ENCODE measurements around the gene ITIH1. TPM values are rescaled to one million over a fixed set of nuclear protein-coding genes. Genes with fewer than 3 reads are reported as not detected.

The ITIH1 gene
- total RNA-seq, 1 experiment from 2014 or later = 0.26 TPM

- POLR2A ChIA-PET = interaction anchor here (0.6 kb wide), 1 partner anchor 164 kb away, joined by 3 read pairs; no protein-coding TSS in a partner anchor
- no peak for DNase-seq (ENCODE audit: low spot score)
- CTCF ChIA-PET = interaction anchor here (1.3 to 1.5 kb wide), 4 partner anchors 10 to 24 kb away, joined by 3 to 6 read pairs (median 5); no protein-coding TSS in a partner anchor
- Mint-ChIP-seq H3K27me3 (ENCODE audit: low read depth) (no peaks in the 10 kb centered on the region), H3K27ac (no peak overlapping the region), H3K4me3 (no peak overlapping the region), H3K36me3 (no peaks in the 10 kb centered on the region), H3K9me3 (no peaks in the 10 kb centered on the region), H3K4me1 (peaks cover 12% of the 10 kb centered on the region)
- no peak for ATAC-seq
- TF ChIP-seq CREM (CRISPR knock-in tag; IDR thresholded peaks at IDR 0.05) (no peak), TCF7 (CRISPR knock-in tag; IDR thresholded peaks at IDR 0.05; ENCODE audit: low read depth) (no peak), TP53 (CRISPR knock-in tag; IDR thresholded peaks at IDR 0.05) (no peak), ATF6 (CRISPR knock-in tag; IDR thresholded peaks at IDR 0.05) (no peak), ELF4 (CRISPR knock-in tag; IDR thresholded peaks at IDR 0.05; ENCODE audit: low read depth) (no peak), ZNF416 (CRISPR knock-in tag; IDR thresholded peaks at IDR 0.05) (no peak), CREB1 (CRISPR knock-in tag; IDR thresholded peaks at IDR 0.05) (no peak), ZNF423 (CRISPR knock-in tag; IDR thresholded peaks at IDR 0.05) (no peak), ATF3 (CRISPR knock-in tag; conservative IDR thresholded peaks at IDR 0.05) (no peak), CBFB (CRISPR knock-in tag; IDR thresholded peaks at IDR 0.05; ENCODE audit: low read depth) (no peak), E2F5 (CRISPR knock-in tag; IDR thresholded peaks at IDR 0.05) (no peak)
- TF ChIP-seq, protein P1, sequence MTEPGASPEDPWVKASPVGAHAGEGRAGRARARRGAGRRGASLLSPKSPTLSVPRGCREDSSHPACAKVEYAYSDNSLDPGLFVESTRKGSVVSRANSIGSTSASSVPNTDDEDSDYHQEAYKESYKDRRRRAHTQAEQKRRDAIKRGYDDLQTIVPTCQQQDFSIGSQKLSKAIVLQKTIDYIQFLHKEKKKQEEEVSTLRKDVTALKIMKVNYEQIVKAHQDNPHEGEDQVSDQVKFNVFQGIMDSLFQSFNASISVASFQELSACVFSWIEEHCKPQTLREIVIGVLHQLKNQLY (CRISPR knock-in tag; IDR thresholded peaks at IDR 0.05) = no peak
These were observed 39.3 kb downstream of the ITIH1 start for GRCh38 chr3:52816654-52817053.

DNA sequence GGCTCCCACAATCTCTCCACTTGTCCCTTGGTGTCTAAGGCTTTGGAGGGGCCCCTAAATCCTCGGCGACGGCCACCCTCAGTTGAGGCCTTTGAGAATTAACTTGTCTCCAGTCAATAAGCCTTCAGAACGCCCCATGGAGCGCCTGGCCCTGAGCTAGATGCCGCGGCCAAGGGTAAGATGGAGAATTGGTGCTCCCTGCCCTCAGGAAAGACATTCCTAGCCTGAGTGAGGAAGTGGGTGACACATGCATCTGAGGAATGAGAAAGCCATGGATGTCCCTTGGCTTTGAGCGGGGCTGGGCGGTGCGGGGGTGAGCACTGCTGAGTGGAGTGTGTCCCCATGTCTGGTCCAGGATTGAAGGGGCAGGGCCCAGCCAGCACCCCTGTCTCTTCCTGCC is 39.8 kb downstream of the ITIH1 start:
- Mint-ChIP-seq H3K36me3 (no peaks in the 10 kb centered on the region), H3K9me3 (no peaks in the 10 kb centered on the region), H3K27ac (no peak overlapping the region), H3K27me3 (ENCODE audit: low read depth) (no peaks in the 10 kb centered on the region), H3K4me3 (no peak overlapping the region), H3K4me1 (peaks cover 12% of the 10 kb centered on the region)
- ATAC-seq = no peak
- ChIA-PET POLR2A (no interaction called here), CTCF (interaction anchor here (1.3 kb wide), 2 partner anchors 9 to 16 kb away, joined by 3 to 5 read pairs; no protein-coding TSS in a partner anchor)
- no peak for TF ChIP-seq ZNF423 (CRISPR knock-in tag; IDR thresholded peaks at IDR 0.05)
- TF ChIP-seq, protein P2, sequence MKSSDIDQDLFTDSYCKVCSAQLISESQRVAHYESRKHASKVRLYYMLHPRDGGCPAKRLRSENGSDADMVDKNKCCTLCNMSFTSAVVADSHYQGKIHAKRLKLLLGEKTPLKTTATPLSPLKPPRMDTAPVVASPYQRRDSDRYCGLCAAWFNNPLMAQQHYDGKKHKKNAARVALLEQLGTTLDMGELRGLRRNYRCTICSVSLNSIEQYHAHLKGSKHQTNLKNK (CRISPR knock-in tag; IDR thresholded peaks at IDR 0.05) = no peak
- TF ChIP-seq TEAD4 (CRISPR knock-in tag; IDR thresholded peaks at IDR 0.05) = no peak
- no peak for TF ChIP-seq TP53 (CRISPR knock-in tag; IDR thresholded peaks at IDR 0.05)
- TF ChIP-seq SMAD4 (CRISPR knock-in tag; IDR thresholded peaks at IDR 0.05) = no peak
- no peak for TF ChIP-seq GRHL2 (CRISPR knock-in tag; IDR thresholded peaks at IDR 0.05; ENCODE audit: insufficient replicate concordance, severe bottlenecking)
- TF ChIP-seq FOXP4 (CRISPR knock-in tag; IDR thresholded peaks at IDR 0.05) = no peak
- TF ChIP-seq MAX (CRISPR knock-in tag; IDR thresholded peaks at IDR 0.05) = no peak
- TF ChIP-seq ZNF425 (CRISPR knock-in tag; conservative IDR thresholded peaks at IDR 0.05) = no peak
- no peak for TF ChIP-seq JUN (CRISPR knock-in tag; IDR thresholded peaks at IDR 0.05)
- no peak for TF ChIP-seq USF2 (CRISPR knock-in tag; IDR thresholded peaks at IDR 0.05)
- DNase-seq (ENCODE audit: low spot score) = no peak

Measured in WTC11 (cell line).